Middle frontal gyrus (tissue), 1 donor: ENCODE data around the gene KCNJ9.
"Not testable (repeated sequence)": the region's sequence is repeated elsewhere in the genome, so short reads cannot be mapped to it uniquely, and the experiment has no call there.

ENCODE experiments used
- DNase-seq: peaks from one replicate; pipeline ENCODE4 v3.0.0-alpha.2; 2015; ENCODE audit warnings: low spot score; ENCODE audit errors: extremely low spot score

KCNJ9 gene

GRCh38 chr1:160101717-160102522 lies 20.6 kb downstream of the KCNJ9 start:
- no peak for DNase-seq

GRCh38 chr1:160103658-160104408 lies 22.5 kb downstream of the KCNJ9 start:
- no peak for DNase-seq

- DNase-seq: no peak
Measured at GRCh38 chr1:160104486-160104885, 23.1 kb downstream of the KCNJ9 start.

GRCh38 chr1:160105155-160105554 lies 23.8 kb downstream of the KCNJ9 start:
- no peak for DNase-seq

- no peak for DNase-seq
Measured at GRCh38 chr1:160107512-160107911, 26.2 kb downstream of the KCNJ9 start.

GRCh38 chr1:160108888-160109662 lies 27.7 kb downstream of the KCNJ9 start:
- DNase-seq: no peak

GRCh38 chr1:160109686-160110085 lies 28.3 kb downstream of the KCNJ9 start:
- DNase-seq: no peak

GRCh38 chr1:160111462-160111861 lies 30.1 kb downstream of the KCNJ9 start:
- DNase-seq: not testable (repeated sequence)

GRCh38 chr1:160112357-160112756 lies 31.0 kb downstream of the KCNJ9 start:
- no peak for DNase-seq

- no peak for DNase-seq
Measured at GRCh38 chr1:160113407-160113806, 32.1 kb downstream of the KCNJ9 start.

- no peak for DNase-seq
Measured at GRCh38 chr1:160114085-160114484, 32.7 kb downstream of the KCNJ9 start.

GRCh38 chr1:160115545-160116282 lies 34.4 kb downstream of the KCNJ9 start, which contains the start of gene ATP1A2:
TSS of gene ATP1A2 (plus strand) at chr1:160115759. CDS start at chr1:160115862, 103 bp downstream.
- no peak for DNase-seq

- no peak for DNase-seq
Measured at GRCh38 chr1:160116283-160117147, 35.2 kb downstream of the KCNJ9 start.

GRCh38 chr1:160117300-160117699 lies 36.0 kb downstream of the KCNJ9 start:
- DNase-seq: no peak

- no peak for DNase-seq
Measured at GRCh38 chr1:160117709-160118183, 36.4 kb downstream of the KCNJ9 start.

- DNase-seq: no peak
Measured at GRCh38 chr1:160118928-160119327, 37.6 kb downstream of the KCNJ9 start.

- no peak for DNase-seq
Measured at GRCh38 chr1:160120797-160121196, 39.5 kb downstream of the KCNJ9 start.

GRCh38 chr1:160121388-160121787 lies 40.0 kb downstream of the KCNJ9 start:
- no peak for DNase-seq

GRCh38 chr1:160122978-160123495 lies 41.7 kb downstream of the KCNJ9 start:
- no peak for DNase-seq

- no peak for DNase-seq
Measured at GRCh38 chr1:160123726-160124125, 42.4 kb downstream of the KCNJ9 start.
